HepG2 (cell line): ENCODE measurements around the gene CNTFR. TPM values are rescaled to one million over a fixed set of nuclear protein-coding genes. Genes with fewer than 3 reads are reported as not detected.

ENCODE experiments used
- ATAC-seq: fragments of 200-7000 bp; cut with Tn5 transposase; 3 replicates; pipeline ENCODE4 v1.9.1; 2020; ENCODE audit warnings: mild to moderate bottlenecking, moderate library complexity
- BruUV-seq: library from RNA; stranded (reverse); fragments of 400-500 nt; replicated peaks from 2 replicates; lab custom pipeline; 2021; lab: Mats Ljungman, UMichigan
- CTCF ChIA-PET: fragments of 300-600 bp; formaldehyde crosslinking; extraction: SDS; loops from one replicate; lab custom pipeline; 2021; ENCODE audit warnings: low total read pairs, inconsistent platforms, low intra/inter-chr PET ratio; lab: Yijun Ruan, JAX
- POLR2A ChIA-PET: fragments of 350-600 bp; sonication (Branson Sonifier 250); formaldehyde crosslinking; loops from one replicate; lab custom pipeline; 2020; ENCODE audit warnings: antibody characterized with exemption, inconsistent platforms; lab: Yijun Ruan, JAX
- DNase-seq: peaks from one replicate; pipeline ENCODE4 v3.0.0-alpha.2; 2015; ENCODE audit warnings: low spot score
- FAIRE-seq: peaks from 3 replicates; lab custom pipeline; 2011; peaks lifted over from hg19 to GRCh38; lab: Jason Lieb, UNC
- H2AFZ ChIP-seq: one replicate; pipeline ENCODE4 v1.6.1; 2011; ENCODE audit warnings: low read length, inconsistent platforms
- H3K27ac ChIP-seq: fragments of 300-600 bp; 3 replicates; pipeline ENCODE4 v1.8.0; 2011; ENCODE audit warnings: mixed run types, mild to moderate bottlenecking, mixed read lengths, low read length, inconsistent platforms; ENCODE audit not compliant: insufficient read depth; ENCODE audit errors: extremely low read length
- H3K27me3 ChIP-seq, 2 experiments: fragments of 200-600 bp in 1 of 2; 2 replicates in 1 of 2; 3 replicates in 1 of 2; pipeline versions ENCODE4 v1.6.0 to v1.8.0; 2011; ENCODE audit warnings: low read length in 2 of 2, mild to moderate bottlenecking in 2 of 2, moderate library complexity in 2 of 2, inconsistent platforms in 1 of 2; ENCODE audit not compliant: insufficient read depth in 2 of 2, control insufficient read depth in 1 of 2
- H3K36me3 ChIP-seq, 2 experiments: fragments of 200-600 bp in 1 of 2; replicated peaks in 1 of 2; 2 replicates in 1 of 2; 3 replicates in 1 of 2; pipeline versions ENCODE4 v1.5.1 to v1.8.0; 2011; ENCODE audit warnings: low read length in 2 of 2, inconsistent platforms in 1 of 2; ENCODE audit not compliant: insufficient read depth in 2 of 2, control insufficient read depth in 1 of 2
- H3K4me1 ChIP-seq: 2 replicates; pipeline ENCODE4 v1.5.1; 2012; ENCODE audit warnings: low read length, inconsistent platforms; ENCODE audit not compliant: insufficient read depth
- H3K4me2 ChIP-seq: 2 replicates; pipeline ENCODE4 v1.6.0; 2011; ENCODE audit warnings: low read depth, low read length, inconsistent platforms
- H3K4me3 ChIP-seq, 3 experiments: fragments of 200-600 bp in 1 of 3; sonication (generic), shearing (Covaris generic) in 1 of 3; replicated peaks in 1 of 3; 2 replicates each; pipeline ENCODE4 v1.5.1; 2011 to 2016; ENCODE audit warnings: low read length in 3 of 3, inconsistent platforms in 2 of 3, low read depth in 2 of 3, mild to moderate bottlenecking in 2 of 3, control low read depth in 1 of 3, mixed read lengths in 1 of 3; ENCODE audit not compliant: insufficient read depth in 1 of 3
- H3K79me2 ChIP-seq: one replicate; pipeline ENCODE4 v1.6.1; 2011; ENCODE audit warnings: low read length, inconsistent platforms; ENCODE audit not compliant: insufficient read depth
- H3K9ac ChIP-seq: 2 replicates; pipeline ENCODE4 v1.6.0; 2011; ENCODE audit warnings: mild to moderate bottlenecking, low read depth, low read length, inconsistent platforms; ENCODE audit not compliant: insufficient read depth
- H3K9me3 ChIP-seq: 2 replicates; pipeline ENCODE4 v1.5.1; 2012; ENCODE audit warnings: mild to moderate bottlenecking, low read length
- H4K20me1 ChIP-seq: 2 replicates; pipeline ENCODE4 v1.6.0; 2011; ENCODE audit warnings: inconsistent platforms, mild to moderate bottlenecking, low read length, moderate library complexity; ENCODE audit not compliant: insufficient read depth
- ARNTL ChIP-seq: sonication (generic); formaldehyde crosslinking; IDR thresholded peaks from 2 replicates; pipeline ENCODE4 v1.4.0; 2020; ENCODE audit warnings: mild to moderate bottlenecking, missing genetic modification reagents
- RBAK ChIP-seq: sonication (generic); formaldehyde crosslinking; IDR thresholded peaks from 2 replicates; pipeline ENCODE4 v1.5.1; 2020; ENCODE audit warnings: mild to moderate bottlenecking, missing genetic modification reagents
- RELA ChIP-seq: sonication (generic); formaldehyde crosslinking; IDR thresholded peaks from 2 replicates; pipeline ENCODE4 v1.4.0; 2020; ENCODE audit warnings: missing genetic modification reagents
- RORA ChIP-seq: sonication (generic); formaldehyde crosslinking; IDR thresholded peaks from 2 replicates; pipeline ENCODE4 v1.5.0; 2020; ENCODE audit warnings: mild to moderate bottlenecking, missing genetic modification reagents, moderate library complexity
- XRCC5 ChIP-seq: fragments of 200-400 bp; formaldehyde crosslinking; optimal IDR thresholded peaks from 2 replicates; pipeline ENCODE3; 2017; ENCODE audit warnings: mild to moderate bottlenecking, low read length
- ZNF572 ChIP-seq: sonication (generic); formaldehyde crosslinking; IDR thresholded peaks from 2 replicates; pipeline ENCODE4 v1.5.1; 2020; ENCODE audit warnings: mild to moderate bottlenecking, missing genetic modification reagents
- WGBS: methylation state at CpG from one replicate; pipeline ENCODE4 v1.1.6; 2017; ENCODE audit warnings: low lambda C conversion rate; 5-methylcytosine and 5-hydroxymethylcytosine counted together
- in situ Hi-C: cut with HindIII; loops from 2 replicates; pipeline ENCODE4 v1.10.0; 2017; ENCODE audit warnings: low pct_unique_long_range_greater_than_20kb; ENCODE audit not compliant: extremely low pct_ligation_motif_present
- intact Hi-C: fragments of 100-400 bp; cut with micrococcal nuclease; formaldehyde crosslinking; loops from one replicate; pipeline ENCODE4 v1.10.0; 2022; ENCODE audit not compliant: unreplicated experiment
- polyA plus RNA-seq, 8 experiments: library from polyadenylated mRNA; depleted of rRNA in 3 of 8; stranded (reverse) in 7 of 8; unstranded in 1 of 8; fragments of >200 nt; fragmentation: Illumina TruSeq in 4 of 8; extraction: Trizol in 4 of 8; gene quantifications; 2 replicates each; pipeline versions ENCODE4 v1.2.1 to v1.2.3, GENCODE V29; 2011 to 2016; ENCODE audit warnings: low read depth in 4 of 8, missing spikeins in 1 of 8, mixed read lengths in 1 of 8; ENCODE audit not compliant: insufficient read depth in 1 of 8
- total RNA-seq, 5 experiments: library from RNA; depleted of rRNA; stranded (reverse); fragments of >200 nt; fragmentation: Illumina TruSeq; extraction: Trizol; gene quantifications; 2 replicates each; pipeline ENCODE4 v1.2.3, GENCODE V29; 2016; ENCODE audit warnings: low read depth in 1 of 5
- TF ChIP-seq, protein P1 (sequence below): sonication (generic); formaldehyde crosslinking; IDR thresholded peaks from 2 replicates; pipeline ENCODE4 v1.8.0; 2022; ENCODE audit warnings: mild to moderate bottlenecking, missing genetic modification reagents
- TF ChIP-seq, protein P2 (sequence below): sonication (generic); formaldehyde crosslinking; conservative IDR thresholded peaks from 2 replicates; pipeline ENCODE4 v1.5.0; 2020; ENCODE audit warnings: missing genetic modification reagents
- TF ChIP-seq, protein P3 (sequence below): sonication (generic); formaldehyde crosslinking; IDR thresholded peaks from 2 replicates; pipeline ENCODE4 v1.5.0; 2020; ENCODE audit warnings: missing genetic modification reagents, mild to moderate bottlenecking, borderline replicate concordance
- TF ChIP-seq, protein P4 (sequence below): sonication (generic); formaldehyde crosslinking; IDR thresholded peaks from 2 replicates; pipeline ENCODE4 v1.4.0; 2020; ENCODE audit warnings: mild to moderate bottlenecking, missing genetic modification reagents
- TF ChIP-seq, protein P5 (sequence below), 2 experiments: sonication (generic) in 1 of 2; formaldehyde crosslinking in 1 of 2; IDR thresholded peaks; 2 replicates each; pipeline versions ENCODE4 v1.6.1 to v1.9.0; 2014 to 2022; ENCODE audit warnings: antibody characterized with exemption in 1 of 2, borderline replicate concordance in 1 of 2, inconsistent platforms in 1 of 2, low read depth in 1 of 2, missing genetic modification reagents in 1 of 2

Gene CNTFR
- total and polyA plus RNA-seq, 2 of the 13 experiments (the other 11 are each of a cell fraction or from before 2014, with no cell fraction given) = not detected

DNA sequence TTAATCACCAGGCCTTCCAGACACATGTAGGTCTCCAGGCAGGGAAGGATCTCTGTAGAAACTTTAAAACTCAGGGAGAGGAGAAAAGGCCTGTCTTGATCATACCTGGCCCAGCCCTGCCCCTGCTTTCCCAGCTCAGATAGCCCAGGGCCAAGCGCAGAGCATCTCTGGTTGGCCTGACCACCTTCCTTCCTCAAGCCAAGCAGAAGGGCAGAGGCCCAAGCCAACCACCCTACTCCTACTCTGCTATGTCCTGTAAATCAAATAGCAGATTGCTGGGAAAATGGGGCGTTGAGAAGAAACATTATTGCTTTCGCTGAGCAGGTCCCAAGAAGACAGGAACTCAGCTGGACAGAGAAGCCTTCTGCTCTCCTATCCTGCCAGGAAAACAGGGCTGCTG is 81.1 kb downstream of the CNTFR start:
- POLR2A ChIA-PET = no interaction called here
- ATAC-seq = no peak
- in situ Hi-C loops = no loop called here

More for the DNA sequence above, 81.1 kb downstream of the CNTFR start:
- intact Hi-C loops = loop anchor here (10.0 kb wide), 1 partner anchor 174 kb away; no protein-coding TSS in a partner anchor
- H4K20me1 ChIP-seq = no peaks in the 10 kb centered on the region
- H3K27me3 ChIP-seq = peaks cover 4 to 42% of the 10 kb centered on the region in 2 experiments; a peak in 2 of 5 replicates
- no peak overlapping the region for H2AFZ ChIP-seq
- DNase-seq = no peak
- H3K27ac ChIP-seq = no peak overlapping the region
- TF ChIP-seq RBAK (no peak), RELA (CRISPR knock-in tag) (no peak), ZNF572 (CRISPR knock-in tag) (no peak), ARNTL (no peak), XRCC5 (no peak), RORA (CRISPR knock-in tag) (no peak)
- TF ChIP-seq, protein P1, sequence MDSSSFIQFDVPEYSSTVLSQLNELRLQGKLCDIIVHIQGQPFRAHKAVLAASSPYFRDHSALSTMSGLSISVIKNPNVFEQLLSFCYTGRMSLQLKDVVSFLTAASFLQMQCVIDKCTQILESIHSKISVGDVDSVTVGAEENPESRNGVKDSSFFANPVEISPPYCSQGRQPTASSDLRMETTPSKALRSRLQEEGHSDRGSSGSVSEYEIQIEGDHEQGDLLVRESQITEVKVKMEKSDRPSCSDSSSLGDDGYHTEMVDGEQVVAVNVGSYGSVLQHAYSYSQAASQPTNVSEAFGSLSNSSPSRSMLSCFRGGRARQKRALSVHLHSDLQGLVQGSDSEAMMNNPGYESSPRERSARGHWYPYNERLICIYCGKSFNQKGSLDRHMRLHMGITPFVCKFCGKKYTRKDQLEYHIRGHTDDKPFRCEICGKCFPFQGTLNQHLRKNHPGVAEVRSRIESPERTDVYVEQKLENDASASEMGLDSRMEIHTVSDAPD (CRISPR knock-in tag) = no peak
- TF ChIP-seq, protein P2, sequence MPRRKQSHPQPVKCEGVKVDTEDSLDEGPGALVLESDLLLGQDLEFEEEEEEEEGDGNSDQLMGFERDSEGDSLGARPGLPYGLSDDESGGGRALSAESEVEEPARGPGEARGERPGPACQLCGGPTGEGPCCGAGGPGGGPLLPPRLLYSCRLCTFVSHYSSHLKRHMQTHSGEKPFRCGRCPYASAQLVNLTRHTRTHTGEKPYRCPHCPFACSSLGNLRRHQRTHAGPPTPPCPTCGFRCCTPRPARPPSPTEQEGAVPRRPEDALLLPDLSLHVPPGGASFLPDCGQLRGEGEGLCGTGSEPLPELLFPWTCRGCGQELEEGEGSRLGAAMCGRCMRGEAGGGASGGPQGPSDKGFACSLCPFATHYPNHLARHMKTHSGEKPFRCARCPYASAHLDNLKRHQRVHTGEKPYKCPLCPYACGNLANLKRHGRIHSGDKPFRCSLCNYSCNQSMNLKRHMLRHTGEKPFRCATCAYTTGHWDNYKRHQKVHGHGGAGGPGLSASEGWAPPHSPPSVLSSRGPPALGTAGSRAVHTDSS (CRISPR knock-in tag) = no peak
- TF ChIP-seq, protein P3, sequence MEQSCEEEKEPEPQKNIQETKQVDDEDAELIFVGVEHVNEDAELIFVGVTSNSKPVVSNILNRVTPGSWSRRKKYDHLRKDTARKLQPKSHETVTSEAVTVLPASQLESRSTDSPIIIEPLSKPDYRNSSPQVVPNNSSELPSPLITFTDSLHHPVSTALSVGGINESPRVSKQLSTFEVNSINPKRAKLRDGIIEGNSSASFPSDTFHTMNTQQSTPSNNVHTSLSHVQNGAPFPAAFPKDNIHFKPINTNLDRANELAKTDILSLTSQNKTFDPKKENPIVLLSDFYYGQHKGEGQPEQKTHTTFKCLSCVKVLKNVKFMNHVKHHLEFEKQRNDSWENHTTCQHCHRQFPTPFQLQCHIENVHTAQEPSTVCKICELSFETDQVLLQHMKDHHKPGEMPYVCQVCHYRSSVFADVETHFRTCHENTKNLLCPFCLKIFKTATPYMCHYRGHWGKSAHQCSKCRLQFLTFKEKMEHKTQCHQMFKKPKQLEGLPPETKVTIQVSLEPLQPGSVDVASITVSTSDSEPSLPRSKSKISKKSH (CRISPR knock-in tag) = no peak
- TF ChIP-seq, protein P4, sequence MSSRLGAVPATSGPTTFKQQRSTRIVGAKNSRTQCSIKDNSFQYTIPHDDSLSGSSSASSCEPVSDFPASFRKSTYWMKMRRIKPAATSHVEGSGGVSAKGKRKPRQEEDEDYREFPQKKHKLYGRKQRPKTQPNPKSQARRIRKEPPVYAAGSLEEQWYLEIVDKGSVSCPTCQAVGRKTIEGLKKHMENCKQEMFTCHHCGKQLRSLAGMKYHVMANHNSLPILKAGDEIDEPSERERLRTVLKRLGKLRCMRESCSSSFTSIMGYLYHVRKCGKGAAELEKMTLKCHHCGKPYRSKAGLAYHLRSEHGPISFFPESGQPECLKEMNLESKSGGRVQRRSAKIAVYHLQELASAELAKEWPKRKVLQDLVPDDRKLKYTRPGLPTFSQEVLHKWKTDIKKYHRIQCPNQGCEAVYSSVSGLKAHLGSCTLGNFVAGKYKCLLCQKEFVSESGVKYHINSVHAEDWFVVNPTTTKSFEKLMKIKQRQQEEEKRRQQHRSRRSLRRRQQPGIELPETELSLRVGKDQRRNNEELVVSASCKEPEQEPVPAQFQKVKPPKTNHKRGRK (CRISPR knock-in tag) = no peak
- TF ChIP-seq, protein P5, sequence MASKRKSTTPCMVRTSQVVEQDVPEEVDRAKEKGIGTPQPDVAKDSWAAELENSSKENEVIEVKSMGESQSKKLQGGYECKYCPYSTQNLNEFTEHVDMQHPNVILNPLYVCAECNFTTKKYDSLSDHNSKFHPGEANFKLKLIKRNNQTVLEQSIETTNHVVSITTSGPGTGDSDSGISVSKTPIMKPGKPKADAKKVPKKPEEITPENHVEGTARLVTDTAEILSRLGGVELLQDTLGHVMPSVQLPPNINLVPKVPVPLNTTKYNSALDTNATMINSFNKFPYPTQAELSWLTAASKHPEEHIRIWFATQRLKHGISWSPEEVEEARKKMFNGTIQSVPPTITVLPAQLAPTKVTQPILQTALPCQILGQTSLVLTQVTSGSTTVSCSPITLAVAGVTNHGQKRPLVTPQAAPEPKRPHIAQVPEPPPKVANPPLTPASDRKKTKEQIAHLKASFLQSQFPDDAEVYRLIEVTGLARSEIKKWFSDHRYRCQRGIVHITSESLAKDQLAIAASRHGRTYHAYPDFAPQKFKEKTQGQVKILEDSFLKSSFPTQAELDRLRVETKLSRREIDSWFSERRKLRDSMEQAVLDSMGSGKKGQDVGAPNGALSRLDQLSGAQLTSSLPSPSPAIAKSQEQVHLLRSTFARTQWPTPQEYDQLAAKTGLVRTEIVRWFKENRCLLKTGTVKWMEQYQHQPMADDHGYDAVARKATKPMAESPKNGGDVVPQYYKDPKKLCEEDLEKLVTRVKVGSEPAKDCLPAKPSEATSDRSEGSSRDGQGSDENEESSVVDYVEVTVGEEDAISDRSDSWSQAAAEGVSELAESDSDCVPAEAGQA (IDR thresholded peaks at IDR 0.05; ENCODE audit: low read depth) = no peak
- TF ChIP-seq, protein P5 (CRISPR knock-in tag; IDR thresholded peaks at IDR 0.05; ENCODE audit: borderline replicate concordance) = no peak
- WGBS = 30% methylated on average over 2 of the region's 3 CpGs
- H3K9ac ChIP-seq = no peak overlapping the region
- FAIRE-seq = no peak
- no TSS peak for BruUV-seq
- CTCF ChIA-PET = no interaction called here
- no peak overlapping the region for H3K4me2 ChIP-seq
- peaks cover 14% of the 10 kb centered on the region for H3K4me1 ChIP-seq
- H3K79me2 ChIP-seq = no peaks in the 10 kb centered on the region
- no peaks in the 10 kb centered on the region for H3K36me3 ChIP-seq
- H3K4me3 ChIP-seq = no peak overlapping the region
- no peaks in the 10 kb centered on the region for H3K9me3 ChIP-seq
